ENCODE results near the gene YIF1B. TPM values are rescaled to one million over a fixed set of nuclear protein-coding genes. Genes with fewer than 3 reads are reported as not detected.

The YIF1B gene
- total RNA-seq, 1 donor from 2014 or later, result 29.6 TPM

DNA sequence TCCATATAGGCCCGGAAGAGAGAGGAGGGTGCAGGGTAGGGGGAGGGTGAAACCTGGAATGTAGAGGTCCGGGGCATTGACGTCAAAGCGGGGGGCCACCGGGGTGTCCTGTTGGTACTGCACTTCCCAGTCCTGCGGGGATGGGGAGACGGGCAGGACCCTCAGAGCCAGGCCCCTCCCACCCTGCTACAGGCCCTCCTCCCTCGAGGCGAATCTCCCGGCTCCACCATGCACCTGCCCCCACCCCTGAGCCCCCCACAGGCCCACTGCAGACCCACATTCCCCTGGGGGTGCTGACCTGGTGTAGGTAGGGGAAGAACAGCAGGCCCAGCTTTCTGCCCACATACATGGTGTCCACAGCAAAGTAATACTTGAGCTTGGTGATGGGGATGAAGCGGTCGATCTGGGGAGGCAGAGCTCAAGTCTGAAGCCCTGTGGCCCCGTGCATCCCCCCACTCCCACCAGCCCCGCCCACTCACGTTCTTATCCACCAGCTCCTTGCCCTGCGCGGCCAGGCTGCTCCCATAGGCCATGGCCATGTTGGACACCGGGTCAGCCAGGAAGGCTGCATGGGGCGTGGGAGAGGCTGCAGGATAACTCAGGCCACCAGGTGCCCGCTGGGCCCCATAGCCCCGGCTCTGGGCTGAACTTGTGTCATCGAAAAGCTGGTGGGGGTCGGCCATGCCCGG is 6.7 kb downstream of the YIF1B start:
- Mint-ChIP-seq H3K4me1 (ENCODE audit: low read depth) (peaks cover 2% of the 10 kb centered on the region), H3K27me3 (no peaks in the 10 kb centered on the region), H3K36me3 (ENCODE audit: insufficient read depth) (no peaks in the 10 kb centered on the region), H3K4me3 (ENCODE audit: low read depth) (no peak overlapping the region), H3K9me3 (ENCODE audit: low read depth) (no peaks in the 10 kb centered on the region), H3K27ac (no peak overlapping the region)
- DNase-seq (ENCODE audit: low spot score, unreplicated experiment), result no peak
- TF ChIP-seq, protein P1, sequence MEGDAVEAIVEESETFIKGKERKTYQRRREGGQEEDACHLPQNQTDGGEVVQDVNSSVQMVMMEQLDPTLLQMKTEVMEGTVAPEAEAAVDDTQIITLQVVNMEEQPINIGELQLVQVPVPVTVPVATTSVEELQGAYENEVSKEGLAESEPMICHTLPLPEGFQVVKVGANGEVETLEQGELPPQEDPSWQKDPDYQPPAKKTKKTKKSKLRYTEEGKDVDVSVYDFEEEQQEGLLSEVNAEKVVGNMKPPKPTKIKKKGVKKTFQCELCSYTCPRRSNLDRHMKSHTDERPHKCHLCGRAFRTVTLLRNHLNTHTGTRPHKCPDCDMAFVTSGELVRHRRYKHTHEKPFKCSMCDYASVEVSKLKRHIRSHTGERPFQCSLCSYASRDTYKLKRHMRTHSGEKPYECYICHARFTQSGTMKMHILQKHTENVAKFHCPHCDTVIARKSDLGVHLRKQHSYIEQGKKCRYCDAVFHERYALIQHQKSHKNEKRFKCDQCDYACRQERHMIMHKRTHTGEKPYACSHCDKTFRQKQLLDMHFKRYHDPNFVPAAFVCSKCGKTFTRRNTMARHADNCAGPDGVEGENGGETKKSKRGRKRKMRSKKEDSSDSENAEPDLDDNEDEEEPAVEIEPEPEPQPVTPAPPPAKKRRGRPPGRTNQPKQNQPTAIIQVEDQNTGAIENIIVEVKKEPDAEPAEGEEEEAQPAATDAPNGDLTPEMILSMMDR (IDR thresholded peaks at IDR 0.05; ENCODE audit: unreplicated experiment), result no peak

DNA sequence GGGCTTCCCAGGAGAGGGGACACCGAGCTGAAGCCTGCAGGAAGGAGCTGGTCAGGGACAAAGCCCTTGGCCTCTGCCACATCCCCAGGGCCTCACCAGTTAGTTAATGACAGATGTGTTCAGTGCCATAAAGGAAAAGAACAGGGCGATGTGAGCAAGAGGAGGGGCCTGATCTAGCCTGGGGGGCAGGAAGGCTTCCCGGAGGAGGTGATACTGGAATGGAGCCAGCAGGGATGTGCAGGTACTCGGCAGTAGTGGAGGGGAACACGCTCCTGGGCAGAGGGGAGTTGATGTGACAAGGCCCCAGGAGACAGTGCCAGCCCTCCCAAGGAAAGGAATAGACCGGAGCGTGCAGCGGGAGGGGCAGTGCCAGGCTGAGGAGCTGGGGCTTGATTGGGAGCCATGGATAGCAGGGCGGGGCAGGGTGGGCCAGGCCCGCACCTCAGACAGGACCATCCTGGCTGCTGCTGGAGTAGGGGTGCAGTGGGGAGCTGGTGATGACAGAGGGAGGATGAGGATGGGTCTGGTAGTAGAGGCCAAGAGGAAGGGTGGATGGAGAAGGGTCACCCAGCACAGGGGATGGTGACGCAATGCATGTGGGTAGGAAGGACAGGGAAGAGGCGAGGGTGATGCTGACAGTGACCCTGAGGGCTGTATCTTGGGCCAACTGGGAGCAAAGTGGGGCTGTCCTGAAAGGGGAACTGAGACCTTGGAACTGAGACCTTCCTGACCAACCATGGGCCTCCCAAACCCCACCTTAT is 7.6 kb downstream of the YIF1B start:
- H3K27ac Mint-ChIP-seq, result no peak overlapping the region

DNA sequence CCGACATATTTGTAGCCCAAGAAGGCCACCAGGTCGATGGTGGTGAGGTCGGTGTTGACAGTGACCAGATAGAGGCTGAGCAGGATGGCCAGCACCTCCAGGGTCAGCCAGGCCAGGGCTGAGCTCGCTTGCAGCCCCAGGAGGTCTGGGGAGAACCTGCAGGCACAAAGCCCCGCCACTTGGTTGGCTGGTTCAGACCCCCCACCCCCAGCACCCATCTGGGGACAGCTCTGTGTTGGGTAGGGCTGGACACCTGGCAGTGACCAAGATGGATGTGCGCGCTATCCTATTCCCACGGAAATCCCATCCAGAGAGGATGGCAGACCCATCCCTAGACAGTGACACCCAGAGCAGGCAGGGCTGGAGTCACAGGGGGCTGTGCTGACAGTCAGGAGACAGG is 8.2 kb downstream of the YIF1B start:
- no peak for DNase-seq (ENCODE audit: low spot score, unreplicated experiment)
- Mint-ChIP-seq H3K9me3 (ENCODE audit: low read depth) (no peaks in the 10 kb centered on the region), H3K36me3 (ENCODE audit: insufficient read depth) (no peaks in the 10 kb centered on the region), H3K27ac (no peak overlapping the region), H3K27me3 (no peaks in the 10 kb centered on the region), H3K4me3 (ENCODE audit: low read depth) (no peak overlapping the region), H3K4me1 (ENCODE audit: low read depth) (peaks cover 2% of the 10 kb centered on the region)
- TF ChIP-seq, protein P1 (IDR thresholded peaks at IDR 0.05; ENCODE audit: unreplicated experiment), result no peak

More for the DNA sequence above, 7.6 kb downstream of the YIF1B start:
- no peak for DNase-seq (ENCODE audit: low spot score, unreplicated experiment)
- peaks cover 2% of the 10 kb centered on the region for H3K4me1 Mint-ChIP-seq (ENCODE audit: low read depth)
- H3K9me3 Mint-ChIP-seq (ENCODE audit: low read depth), result no peaks in the 10 kb centered on the region
- H3K36me3 Mint-ChIP-seq (ENCODE audit: insufficient read depth), result no peaks in the 10 kb centered on the region
- H3K27me3 Mint-ChIP-seq, result no peaks in the 10 kb centered on the region
- TF ChIP-seq, protein P1 (IDR thresholded peaks at IDR 0.05; ENCODE audit: unreplicated experiment), result no peak
- no peak overlapping the region for H3K4me3 Mint-ChIP-seq (ENCODE audit: low read depth)

DNA sequence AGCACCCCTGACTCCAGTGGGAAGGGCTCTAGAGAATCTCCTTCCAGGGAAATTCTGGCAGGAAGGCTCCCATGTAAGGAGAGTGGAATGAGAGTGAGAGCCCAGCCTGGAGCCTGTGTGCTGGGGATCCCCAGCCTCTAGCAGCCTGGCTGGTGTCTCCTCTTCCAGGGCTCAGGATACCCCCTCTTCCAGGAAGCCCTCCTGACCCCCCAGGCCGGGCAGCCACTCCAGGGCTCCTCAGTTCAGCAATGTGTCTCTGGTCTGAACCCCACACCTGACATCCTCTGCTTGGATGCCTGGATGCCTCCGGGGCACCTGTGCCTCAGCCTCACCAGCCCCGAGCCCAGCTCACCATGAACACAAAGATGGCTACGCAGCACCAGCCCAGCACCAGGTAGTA is 8.7 kb downstream of the YIF1B start:
- no peaks in the 10 kb centered on the region for H3K36me3 Mint-ChIP-seq (ENCODE audit: insufficient read depth)
- no peaks in the 10 kb centered on the region for H3K27me3 Mint-ChIP-seq
- no peak for DNase-seq (ENCODE audit: low spot score, unreplicated experiment)
- H3K9me3 Mint-ChIP-seq (ENCODE audit: low read depth), result no peaks in the 10 kb centered on the region
- no peak overlapping the region for H3K27ac Mint-ChIP-seq
- peaks cover 2% of the 10 kb centered on the region for H3K4me1 Mint-ChIP-seq (ENCODE audit: low read depth)
- no peak overlapping the region for H3K4me3 Mint-ChIP-seq (ENCODE audit: low read depth)
- TF ChIP-seq, protein P1 (IDR thresholded peaks at IDR 0.05; ENCODE audit: unreplicated experiment), result no peak

DNA sequence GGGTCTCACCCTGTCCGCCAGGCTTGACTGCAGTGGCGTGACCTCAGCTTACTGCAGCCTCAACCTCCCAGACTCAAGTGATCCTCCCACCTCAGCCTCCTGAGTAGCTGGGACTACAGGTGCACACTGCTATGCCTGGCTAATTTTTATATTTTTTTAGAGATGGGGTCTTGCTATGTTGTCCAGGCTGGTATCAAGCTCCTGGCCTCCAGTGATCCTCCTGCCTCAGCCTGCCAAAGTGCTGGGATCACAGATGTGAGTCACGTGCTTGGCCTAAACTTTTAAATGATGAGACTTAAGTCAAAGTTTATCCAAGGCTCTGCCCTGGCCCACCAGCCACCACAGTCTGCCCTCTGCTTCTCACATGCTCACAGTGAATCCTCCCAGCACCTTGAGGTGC is 9.5 kb downstream of the YIF1B start:
- Mint-ChIP-seq H3K4me3 (ENCODE audit: low read depth) (no peak overlapping the region), H3K27me3 (no peaks in the 10 kb centered on the region), H3K36me3 (ENCODE audit: insufficient read depth) (no peaks in the 10 kb centered on the region), H3K9me3 (ENCODE audit: low read depth) (no peaks in the 10 kb centered on the region), H3K4me1 (ENCODE audit: low read depth) (peaks cover 4% of the 10 kb centered on the region), H3K27ac (no peak overlapping the region)
- DNase-seq (ENCODE audit: low spot score, unreplicated experiment), result no peak
- TF ChIP-seq, protein P1 (IDR thresholded peaks at IDR 0.05; ENCODE audit: unreplicated experiment), result no peak
